HG03575 (cell line): ENCODE measurements around the gene CACNA2D3.

Experiments used
- ATAC-seq: cut with Tn5 transposase; IDR thresholded peaks from one replicate; pipeline ENCODE4 v1.9.1; 2021; ENCODE audit not compliant: unreplicated experiment, insufficient number of reproducible peaks, low FRiP score; ENCODE audit errors: extremely low read depth

The CACNA2D3 gene

DNA sequence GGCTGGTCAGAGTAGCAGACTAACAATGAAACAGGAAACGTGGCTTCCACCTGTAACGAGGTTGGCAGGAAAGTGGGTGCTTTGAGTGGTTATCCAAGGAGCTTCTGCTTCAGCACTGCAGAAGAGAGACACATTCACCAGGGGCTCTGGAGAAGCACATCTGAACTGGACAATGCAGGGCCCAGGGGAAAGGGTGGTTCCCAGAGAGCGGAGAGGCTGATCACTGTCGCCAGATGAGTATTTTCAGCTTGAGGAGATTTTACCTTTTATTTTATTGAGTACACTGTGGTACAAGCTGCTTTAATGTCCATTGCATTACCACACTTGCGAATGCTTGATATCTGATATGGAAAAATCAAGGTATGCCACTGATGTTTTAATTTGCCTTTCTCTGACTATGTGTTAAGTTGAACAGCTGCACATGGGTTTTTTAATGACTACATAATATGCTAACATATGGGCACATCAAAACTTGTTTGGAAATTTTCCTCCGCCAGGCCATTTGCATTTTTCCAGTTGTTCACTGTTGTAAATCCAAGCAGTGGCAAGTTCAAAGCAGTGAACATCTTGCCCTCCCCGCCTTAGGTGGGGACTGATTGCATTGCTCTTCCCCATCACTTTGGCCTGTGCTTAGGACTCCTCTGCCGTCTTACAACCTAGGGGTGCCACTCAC is 753.4 kb downstream of the CACNA2D3 start:
- no peak for ATAC-seq

DNA sequence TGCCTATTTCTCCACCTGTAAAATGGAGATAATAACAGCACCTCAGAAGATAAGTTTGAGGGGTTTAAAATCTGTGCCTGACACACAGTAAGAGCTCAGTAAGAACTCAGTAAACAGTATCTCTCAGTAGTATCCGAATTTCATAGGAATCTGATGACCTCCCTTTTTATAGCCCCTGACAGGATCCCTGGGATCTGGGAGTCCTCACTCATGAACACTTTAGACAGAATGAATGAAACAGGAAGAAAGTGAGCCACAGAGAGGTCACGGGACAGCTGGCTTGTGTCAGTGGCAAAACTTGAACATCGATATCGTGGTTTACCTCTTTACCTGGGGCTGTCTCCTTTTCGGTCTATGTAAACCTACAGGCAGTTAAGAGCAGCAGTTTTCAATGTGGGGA is 754.3 kb downstream of the CACNA2D3 start:
- no peak for ATAC-seq

DNA sequence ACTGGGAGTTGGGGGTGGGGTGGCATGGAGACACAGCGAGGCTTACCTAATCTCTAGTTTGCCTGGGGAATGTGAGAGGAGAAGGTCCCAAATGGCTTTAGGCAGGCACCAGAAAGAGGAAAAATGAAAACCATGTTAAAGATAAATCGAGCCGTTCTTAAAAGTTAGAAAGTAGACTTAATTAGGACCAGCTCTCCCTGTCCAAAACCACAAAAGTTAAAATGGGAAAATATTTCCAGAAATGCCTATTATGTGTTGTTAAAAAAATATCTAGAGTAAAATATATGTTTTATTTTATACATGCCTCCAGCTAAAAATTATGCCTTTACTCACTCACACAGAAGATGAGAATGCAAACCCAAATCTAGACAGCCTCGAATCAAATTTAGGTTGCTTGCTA is 755.4 kb downstream of the CACNA2D3 start:
- no peak for ATAC-seq

DNA sequence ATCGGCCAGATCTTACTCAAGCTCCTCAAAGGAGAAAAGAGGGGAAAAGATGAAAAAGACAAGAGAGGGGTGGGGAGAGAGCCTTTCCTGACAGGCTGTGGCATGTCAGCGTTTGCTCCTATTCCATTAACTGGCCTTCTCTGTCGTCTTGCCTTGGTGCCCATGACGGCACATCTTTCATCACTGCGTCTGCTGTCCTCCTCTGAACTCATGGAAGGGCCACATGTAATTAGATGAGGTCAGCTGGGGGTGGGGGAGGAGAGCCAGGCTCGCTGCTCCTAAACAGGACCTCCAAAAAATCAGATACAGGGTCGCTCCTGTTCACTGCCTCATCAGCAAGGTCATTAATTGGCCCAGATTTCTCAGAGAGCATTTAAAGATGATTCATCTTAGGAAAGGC is 755.8 kb downstream of the CACNA2D3 start:
- ATAC-seq: no peak

DNA sequence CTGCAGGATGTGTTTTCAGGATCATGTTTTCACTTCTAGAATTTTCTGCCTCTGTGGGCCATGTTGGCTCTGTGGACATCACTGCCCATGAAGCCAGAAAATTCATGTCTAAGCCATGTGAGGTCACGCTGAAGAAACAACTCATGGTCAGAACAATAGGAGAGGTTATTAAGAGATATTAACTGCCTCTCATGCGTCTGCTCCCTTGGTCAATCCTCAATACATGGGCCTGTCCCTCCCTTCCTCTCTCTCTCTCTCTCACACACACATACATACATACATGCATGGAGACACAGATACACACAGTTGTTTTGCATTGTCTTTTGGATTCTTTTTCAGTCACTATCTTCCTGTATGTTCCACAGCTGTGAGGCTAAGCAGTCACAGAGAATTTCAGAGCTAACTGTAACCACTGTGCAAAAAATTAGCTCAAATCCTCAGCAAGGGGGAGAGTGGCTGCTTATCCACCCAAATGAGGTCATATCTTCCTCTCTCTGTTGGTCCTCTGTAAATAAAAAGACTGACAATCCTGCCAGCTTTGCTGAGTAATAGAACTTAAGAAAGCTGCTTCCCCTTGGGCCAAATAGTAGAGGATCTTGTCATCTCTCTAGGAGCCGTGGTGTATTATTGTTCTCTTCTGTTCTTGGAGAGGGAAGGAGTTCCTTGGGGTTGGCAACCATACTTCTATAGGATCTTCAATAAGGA is 759.9 kb downstream of the CACNA2D3 start:
- ATAC-seq: no peak

DNA sequence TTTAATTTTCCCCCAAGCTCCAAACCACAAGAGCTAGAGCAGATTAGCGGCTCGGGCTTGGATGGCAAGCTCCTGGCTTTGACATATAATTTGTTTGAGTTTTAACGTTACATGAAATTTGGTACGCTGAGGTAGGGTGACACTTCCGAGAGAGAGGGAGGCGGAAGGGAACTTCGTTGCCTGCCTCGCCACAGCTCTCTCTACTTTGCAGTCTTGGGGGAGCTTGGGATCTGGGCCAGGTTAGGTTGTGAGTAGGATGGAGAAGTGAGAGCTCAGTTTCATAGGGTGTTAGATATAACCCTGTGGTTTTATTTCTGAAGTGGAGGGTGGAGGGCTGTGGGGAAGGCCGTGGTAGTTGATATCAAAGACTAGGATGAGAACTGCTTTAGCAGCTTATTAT is 765.8 kb downstream of the CACNA2D3 start:
- ATAC-seq: no peak

DNA sequence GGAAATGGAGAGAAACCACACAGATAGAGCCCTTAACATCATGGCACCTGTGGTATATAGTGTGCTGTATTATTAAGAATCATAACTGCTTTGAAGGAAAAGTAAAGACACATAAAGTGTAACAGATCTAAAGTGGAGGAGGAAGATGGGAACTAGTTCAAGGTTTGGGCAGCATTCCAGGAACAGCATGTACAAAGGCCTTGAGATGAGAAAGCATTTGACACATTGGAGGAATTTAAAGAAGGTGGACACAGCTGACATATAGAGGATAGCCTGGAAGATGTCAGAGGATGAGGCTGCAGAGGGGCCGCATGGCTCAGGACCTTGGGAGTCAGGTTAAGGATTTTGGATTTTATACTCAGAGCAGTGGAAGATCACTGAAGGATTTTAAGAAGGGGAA is 766.5 kb downstream of the CACNA2D3 start:
- ATAC-seq: no peak

DNA sequence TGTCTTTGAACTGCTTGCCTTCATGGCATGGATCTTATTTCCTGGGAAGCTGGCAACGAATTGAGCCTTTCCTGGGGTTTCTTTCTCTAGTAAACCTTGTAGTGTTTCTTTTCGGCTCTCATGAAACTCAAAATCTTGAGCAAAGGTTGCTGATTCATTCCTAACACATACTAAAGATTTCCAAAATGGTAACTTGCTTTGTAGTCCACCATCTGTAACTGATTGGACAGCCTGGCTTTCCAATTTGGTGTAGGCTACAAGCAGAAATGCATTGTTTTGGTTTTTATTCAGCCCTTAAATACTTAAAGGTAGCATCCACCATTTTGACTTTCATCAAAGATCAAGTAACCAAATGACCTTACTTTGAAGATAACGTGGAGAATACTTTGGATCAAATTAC is 767.4 kb downstream of the CACNA2D3 start:
- no peak for ATAC-seq

DNA sequence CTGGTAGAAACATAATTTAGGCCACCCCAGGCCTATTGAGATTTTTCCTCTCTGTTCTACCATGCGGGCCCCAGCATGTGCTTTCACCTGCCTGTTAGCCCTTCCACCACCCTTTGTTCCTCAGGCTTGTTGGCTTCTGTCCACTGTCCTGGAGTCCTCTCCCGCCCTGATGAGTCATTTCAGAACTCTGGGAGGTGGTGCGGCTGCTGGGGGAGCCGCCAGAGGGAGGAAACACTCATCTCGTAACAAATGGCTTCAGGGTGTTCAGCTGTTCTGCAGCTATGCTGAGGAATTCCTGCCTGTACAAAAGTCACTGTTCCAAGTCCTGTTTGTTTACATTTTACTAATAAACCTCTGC is 769.2 kb downstream of the CACNA2D3 start:
- no peak for ATAC-seq

DNA sequence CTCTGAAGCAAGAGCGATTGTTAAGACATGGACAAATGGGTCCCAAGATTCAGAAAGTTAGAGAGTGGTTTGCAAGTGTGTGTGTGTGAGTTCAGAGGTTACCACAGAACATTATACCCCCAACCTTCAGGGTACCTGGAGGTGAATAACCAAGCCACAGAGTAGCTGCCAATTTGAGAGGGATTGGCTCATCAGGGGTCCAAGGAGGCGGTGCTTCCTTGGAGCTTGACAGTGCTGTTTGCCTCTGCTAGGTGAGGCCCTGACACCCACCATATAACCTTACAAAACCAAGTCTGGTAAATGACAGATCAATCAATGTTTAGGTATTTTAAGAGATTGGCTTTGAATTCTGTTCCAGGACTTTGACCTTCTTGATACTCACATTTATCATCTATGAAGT is 769.8 kb downstream of the CACNA2D3 start:
- no peak for ATAC-seq

DNA sequence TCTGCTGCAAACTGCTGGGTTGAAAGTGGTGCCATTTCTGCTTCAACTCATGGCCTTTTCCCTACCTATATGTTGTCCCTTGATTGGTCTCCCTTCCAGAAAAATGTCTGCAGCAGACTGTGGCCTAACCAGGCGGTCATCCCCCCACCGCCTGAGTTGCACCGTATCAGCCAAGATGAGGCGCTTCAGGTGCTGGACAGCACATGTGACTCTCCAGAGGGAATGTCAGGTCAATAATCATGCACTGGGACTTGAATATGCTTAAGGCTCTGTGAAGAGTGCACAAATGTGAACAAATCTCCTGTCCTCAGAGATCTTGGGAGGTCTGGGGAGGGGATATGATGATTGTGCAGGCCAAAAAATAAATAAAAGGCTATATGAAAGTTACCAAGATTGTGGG is 773.3 kb downstream of the CACNA2D3 start:
- ATAC-seq: no peak

DNA sequence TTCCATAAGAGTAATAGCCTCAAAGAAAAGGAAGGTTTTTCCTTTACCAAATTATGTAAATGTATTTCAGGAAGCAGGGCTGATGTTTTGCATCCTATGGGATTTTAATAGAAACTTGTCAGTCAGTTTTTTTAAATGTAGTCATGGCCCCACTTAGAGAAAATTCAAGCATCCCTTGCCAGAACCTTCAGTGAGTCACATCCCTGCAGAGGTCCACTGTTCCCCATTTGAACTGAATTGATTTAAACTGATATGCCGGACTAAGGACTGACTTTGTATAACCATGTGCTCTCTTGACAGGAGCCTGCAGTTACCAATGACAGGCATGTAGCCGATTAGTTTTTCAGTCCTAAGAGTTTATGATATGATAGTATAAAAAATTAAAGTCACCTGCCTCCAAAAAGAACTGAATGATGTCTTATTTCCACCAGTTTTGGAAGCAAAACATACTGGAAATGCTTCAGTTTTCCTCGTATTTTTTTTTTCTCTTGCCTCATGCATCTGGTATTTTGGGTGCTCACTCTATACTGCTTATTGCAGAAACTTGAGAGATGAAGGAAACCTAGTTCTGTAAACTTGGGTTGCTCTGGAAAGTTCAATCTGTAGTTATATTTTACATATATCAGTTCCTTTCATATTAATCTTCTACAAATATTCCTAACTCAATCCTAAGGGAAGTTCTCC is 774.8 kb downstream of the CACNA2D3 start:
- no peak for ATAC-seq

DNA sequence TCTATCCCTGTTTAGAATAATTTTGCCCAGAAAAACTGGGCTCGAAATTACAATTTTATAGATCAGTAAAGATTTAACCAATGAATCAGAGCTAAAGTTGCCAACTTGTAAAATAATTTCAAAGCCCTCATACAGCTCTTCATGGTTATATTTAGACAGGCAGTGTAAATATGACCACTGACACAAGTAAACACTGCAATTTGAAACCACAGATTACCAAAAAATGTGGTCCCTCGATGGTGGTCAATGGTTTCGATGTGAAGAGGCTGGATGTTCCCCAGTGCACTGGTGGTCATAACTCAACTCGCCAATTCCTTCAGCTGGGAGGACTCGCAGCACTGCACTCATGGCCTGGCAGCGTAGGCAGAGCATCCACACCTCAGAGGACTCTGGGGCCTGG is 776.9 kb downstream of the CACNA2D3 start:
- ATAC-seq: no peak

DNA sequence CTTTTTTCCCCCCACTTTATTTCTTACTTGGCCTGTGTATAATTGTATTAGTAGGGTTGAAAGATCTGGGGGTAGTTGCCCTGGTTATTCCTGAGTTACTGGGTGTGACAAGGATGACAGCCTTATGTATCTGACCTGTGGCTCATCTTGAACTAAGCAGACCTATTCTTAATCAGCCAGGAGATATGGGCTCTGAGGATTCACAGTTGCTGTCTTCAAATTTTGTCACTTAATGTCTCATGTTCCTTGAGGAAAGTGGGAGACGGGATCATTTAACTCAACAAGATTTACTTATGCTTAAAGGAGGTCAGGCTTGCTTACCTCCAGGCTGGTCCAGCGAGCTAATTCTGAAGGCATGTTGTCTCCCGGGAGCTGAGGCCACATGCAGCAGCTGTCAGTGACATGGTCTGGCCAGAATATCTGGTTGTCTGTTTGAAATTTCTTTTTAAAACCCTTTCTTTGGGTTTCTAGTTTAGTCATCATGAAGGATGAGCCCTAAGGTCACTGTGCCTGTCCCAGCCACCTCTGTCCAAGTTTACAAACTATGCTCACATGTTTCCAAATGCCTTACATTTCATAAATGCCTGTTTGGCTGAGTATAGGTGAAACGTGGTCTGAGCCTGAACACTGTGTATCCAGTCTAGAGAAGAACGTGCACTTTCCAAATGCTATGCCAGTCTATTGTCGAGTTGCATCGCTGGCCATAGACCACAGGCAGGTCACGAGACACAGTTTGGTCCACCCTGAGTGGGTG is 778.7 kb downstream of the CACNA2D3 start:
- no peak for ATAC-seq

DNA sequence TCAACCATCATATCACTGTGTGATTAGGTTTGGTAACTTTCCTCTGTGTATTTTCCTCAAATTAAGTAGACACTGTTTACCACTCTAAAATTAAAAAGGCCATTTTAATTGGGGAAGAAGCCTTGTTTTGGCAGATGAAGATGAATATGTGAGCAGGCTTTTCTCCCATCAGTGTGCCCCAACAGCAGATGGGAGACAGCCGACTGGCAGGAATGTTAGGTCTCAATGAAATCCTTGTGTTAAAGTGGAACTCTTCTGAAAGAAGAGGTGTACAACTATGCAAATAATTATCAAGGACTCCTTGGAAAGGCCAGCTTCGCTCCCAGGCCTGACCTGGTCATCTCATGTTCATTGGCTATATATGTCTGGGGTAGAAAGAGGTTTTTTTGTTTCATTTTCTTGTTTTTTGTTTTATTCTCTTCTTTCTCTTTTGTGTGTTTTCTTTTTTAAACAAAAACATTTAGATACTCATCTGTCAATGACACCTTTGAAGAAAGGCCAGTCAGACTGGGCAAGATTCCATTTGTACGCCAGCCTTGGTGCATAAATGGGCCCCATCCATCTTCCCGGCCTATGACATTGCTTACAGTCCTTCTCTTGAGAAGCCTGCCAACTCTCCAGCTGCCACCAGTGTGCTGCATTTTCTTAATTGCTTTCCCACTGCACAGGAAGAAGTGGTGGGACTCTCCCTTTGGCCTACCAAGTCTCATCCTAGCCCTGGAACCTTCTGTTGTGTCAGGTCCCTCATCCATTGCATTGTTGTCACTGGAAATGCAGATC is 779.7 kb downstream of the CACNA2D3 start:
- ATAC-seq: no peak

DNA sequence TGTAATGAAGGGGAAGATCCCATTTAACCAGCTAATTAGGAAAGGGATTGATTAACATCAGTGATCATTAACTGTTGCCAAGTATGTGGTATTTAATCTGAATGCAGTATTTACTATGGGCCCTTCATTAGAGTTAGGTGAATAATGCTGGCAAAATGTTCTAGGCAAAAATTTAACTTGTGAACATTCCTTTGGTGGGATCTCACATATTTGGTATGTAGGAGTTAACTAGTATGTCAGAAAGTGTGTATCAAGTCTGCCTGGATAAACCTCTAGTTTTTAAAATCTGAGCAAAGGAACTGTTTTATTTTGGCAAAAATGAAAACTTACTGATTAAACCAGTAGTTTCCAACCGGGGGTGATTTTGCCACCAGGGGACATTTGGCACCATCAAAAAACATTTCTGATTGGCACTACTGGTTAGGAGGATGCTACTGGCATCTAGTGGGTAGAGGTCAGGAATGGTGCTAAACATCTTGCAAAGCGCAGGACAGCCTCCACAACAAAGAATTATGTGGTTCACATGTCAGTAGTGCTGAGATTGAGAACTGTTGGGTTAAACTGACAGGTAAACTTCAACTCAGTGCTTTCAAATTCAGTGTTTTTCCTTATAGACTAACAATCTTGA is 783.0 kb downstream of the CACNA2D3 start:
- ATAC-seq: no peak

DNA sequence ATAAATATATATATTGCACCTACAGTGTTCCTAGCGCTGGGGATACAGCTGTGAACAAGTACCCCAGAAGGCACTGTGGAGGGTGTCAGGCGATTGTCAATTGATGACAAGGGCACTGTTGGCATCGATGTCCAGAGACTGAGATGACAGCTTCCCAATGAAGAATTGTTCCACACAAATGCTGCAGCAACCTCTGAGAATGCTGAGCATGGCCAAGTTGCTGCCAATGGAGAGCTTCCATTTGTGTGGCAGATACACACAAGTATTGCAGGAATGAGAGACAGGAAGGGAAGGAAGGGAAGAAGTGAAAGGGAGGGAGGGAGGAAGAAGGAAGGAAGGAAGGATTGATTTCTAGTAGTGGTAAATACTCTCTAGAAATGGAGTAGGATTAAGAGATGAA is 783.6 kb downstream of the CACNA2D3 start:
- ATAC-seq: no peak

DNA sequence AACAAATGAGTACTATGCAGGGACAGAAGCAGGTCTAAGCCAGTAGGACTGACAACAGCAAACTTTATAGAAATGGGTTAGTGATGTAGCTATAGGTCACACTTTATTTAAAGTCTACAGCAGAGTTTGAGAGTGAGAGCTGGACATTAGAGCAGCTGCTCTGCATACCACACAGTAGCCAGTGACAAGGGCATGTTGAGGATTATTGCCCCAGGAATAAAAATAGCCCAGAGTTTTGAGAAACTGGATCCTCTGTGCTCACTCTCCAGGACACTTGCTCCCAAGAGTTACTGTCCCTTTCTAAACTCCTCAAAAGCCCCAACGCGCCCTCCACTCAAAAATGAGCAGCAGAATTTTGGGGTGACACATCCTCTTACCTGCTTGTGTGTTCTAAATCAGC is 784.4 kb downstream of the CACNA2D3 start:
- no peak for ATAC-seq

DNA sequence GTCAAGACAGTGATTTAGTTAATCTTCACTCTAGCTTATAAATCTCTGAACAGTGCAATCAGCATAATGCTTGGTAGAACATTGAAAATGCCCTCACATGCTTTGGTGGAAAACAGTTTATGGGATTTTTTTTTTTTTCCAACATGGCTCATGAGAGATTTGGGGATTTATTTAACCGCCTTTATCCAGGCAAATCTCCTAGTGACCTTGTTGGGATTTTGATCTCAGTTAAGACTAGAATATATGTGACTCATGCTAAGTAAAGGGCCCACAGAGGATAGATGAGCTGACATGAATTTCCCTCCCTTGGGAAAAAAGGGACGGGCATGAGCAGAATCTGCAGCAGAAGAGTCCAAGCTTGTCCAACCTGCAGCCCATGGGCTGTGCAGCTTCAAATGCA is 786.8 kb downstream of the CACNA2D3 start:
- ATAC-seq: no peak
